PC-9 (cell line): Measurements from ENCODE around the gene MOSPD2.

Experiments
- EZH2 ChIP-seq: fragments of 200-600 bp; sonication (generic); IDR thresholded peaks from 2 replicates; pipeline ENCODE4 v1.8.0; 2017; ENCODE audit warnings: antibody characterized with exemption, low read depth
- TF ChIP-seq, protein P1 (sequence below): fragments of 200-600 bp; sonication (generic); conservative IDR thresholded peaks from 2 replicates; pipeline ENCODE4 v1.6.1; 2017; ENCODE audit warnings: mixed run types, antibody characterized with exemption, mild to moderate bottlenecking, moderate library complexity

DNA sequence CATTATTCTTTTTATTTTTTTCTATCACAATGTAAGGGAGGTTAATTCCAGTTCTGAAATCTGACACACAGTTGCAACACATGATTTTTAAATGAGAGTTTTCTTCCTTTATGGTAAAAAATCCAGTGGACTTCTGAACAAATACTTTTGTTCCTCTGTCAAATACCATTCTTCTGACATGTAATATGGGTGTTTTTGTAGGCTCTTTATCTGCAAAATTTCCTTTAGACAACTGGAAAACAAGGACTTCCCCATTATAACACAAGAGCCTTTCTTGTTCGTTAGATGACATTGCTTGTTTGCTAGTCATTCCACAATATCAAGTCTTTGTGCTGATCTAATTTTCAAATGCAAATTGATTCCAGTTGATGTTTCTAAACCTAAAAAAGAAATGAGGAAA, 8.0 kb upstream of the MOSPD2 start:
- TF ChIP-seq EZH2: no peak
- TF ChIP-seq, protein P1, sequence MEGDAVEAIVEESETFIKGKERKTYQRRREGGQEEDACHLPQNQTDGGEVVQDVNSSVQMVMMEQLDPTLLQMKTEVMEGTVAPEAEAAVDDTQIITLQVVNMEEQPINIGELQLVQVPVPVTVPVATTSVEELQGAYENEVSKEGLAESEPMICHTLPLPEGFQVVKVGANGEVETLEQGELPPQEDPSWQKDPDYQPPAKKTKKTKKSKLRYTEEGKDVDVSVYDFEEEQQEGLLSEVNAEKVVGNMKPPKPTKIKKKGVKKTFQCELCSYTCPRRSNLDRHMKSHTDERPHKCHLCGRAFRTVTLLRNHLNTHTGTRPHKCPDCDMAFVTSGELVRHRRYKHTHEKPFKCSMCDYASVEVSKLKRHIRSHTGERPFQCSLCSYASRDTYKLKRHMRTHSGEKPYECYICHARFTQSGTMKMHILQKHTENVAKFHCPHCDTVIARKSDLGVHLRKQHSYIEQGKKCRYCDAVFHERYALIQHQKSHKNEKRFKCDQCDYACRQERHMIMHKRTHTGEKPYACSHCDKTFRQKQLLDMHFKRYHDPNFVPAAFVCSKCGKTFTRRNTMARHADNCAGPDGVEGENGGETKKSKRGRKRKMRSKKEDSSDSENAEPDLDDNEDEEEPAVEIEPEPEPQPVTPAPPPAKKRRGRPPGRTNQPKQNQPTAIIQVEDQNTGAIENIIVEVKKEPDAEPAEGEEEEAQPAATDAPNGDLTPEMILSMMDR: no peak
